HepG2 (cell line): ENCODE data around the gene SREBF1. TPM values are rescaled to one million over a fixed set of nuclear protein-coding genes. Genes with fewer than 3 reads are reported as not detected.

Experiments used
- ETV5 ChIP-seq: IDR thresholded peaks from 2 replicates; pipeline ENCODE4 v1.6.1; 2018; ENCODE audit warnings: missing biosample characterization, missing genetic modification reagents, inconsistent platforms, borderline replicate concordance
- FOSL1 ChIP-seq: sonication (generic); formaldehyde crosslinking; IDR thresholded peaks from 2 replicates; pipeline ENCODE4 v1.9.0; 2021; ENCODE audit warnings: missing genetic modification reagents, borderline replicate concordance
- GABPA ChIP-seq, 2 experiments: IDR thresholded peaks; 2 replicates each; pipeline ENCODE4 v1.6.1; 2011 to 2016; ENCODE audit warnings: low read depth in 2 of 2, low read length in 1 of 2, missing biosample characterization in 1 of 2, missing genetic modification characterization in 1 of 2
- GFI1 ChIP-seq: sonication (generic); formaldehyde crosslinking; IDR thresholded peaks from 2 replicates; pipeline ENCODE4 v1.5.0; 2020; ENCODE audit warnings: missing genetic modification reagents, mild to moderate bottlenecking, borderline replicate concordance
- GTF3A ChIP-seq: sonication (generic); formaldehyde crosslinking; conservative IDR thresholded peaks from 2 replicates; pipeline ENCODE4 v1.4.0; 2020; ENCODE audit warnings: mild to moderate bottlenecking, missing genetic modification reagents
- HDAC2 ChIP-seq: sonication (generic); formaldehyde crosslinking; IDR thresholded peaks from 2 replicates; pipeline ENCODE4 v1.4.0; 2020; ENCODE audit warnings: missing genetic modification reagents
- KDM2A ChIP-seq: sonication (generic); formaldehyde crosslinking; IDR thresholded peaks from 2 replicates; pipeline ENCODE4 v1.4.0; 2020; ENCODE audit warnings: low read depth, missing genetic modification reagents, borderline replicate concordance
- MED1 ChIP-seq: sonication (generic); formaldehyde crosslinking; IDR thresholded peaks from 2 replicates; pipeline ENCODE4 v1.4.0; 2020; ENCODE audit warnings: missing genetic modification reagents
- NBN ChIP-seq: fragments of 450-650 bp; conservative IDR thresholded peaks from 2 replicates; pipeline ENCODE4 v1.6.1; 2017
- POLR2AphosphoS5 ChIP-seq: IDR thresholded peaks from 2 replicates; pipeline ENCODE4 v1.6.1; 2012; ENCODE audit warnings: low read depth, low read length
- RXRA ChIP-seq: sonication (generic); formaldehyde crosslinking; IDR thresholded peaks from 2 replicates; pipeline ENCODE4 v1.5.1; 2020; ENCODE audit warnings: missing genetic modification reagents
- SNAPC2 ChIP-seq: sonication (generic); formaldehyde crosslinking; IDR thresholded peaks from 2 replicates; pipeline ENCODE4 v1.8.1; 2022; ENCODE audit warnings: mild to moderate bottlenecking, missing genetic modification reagents
- ZNF281 ChIP-seq: sonication (generic); formaldehyde crosslinking; IDR thresholded peaks from 2 replicates; pipeline ENCODE4 v1.4.0; 2020; ENCODE audit warnings: missing genetic modification reagents, borderline replicate concordance
- ZNF335 ChIP-seq: sonication (generic); formaldehyde crosslinking; IDR thresholded peaks from 2 replicates; pipeline ENCODE4 v1.4.0; 2020; ENCODE audit warnings: missing genetic modification reagents
- ZNF644 ChIP-seq: IDR thresholded peaks from 2 replicates; pipeline ENCODE4 v1.6.1; 2016; ENCODE audit warnings: low read depth
- ZNF768 ChIP-seq: sonication (generic); formaldehyde crosslinking; IDR thresholded peaks from 2 replicates; pipeline ENCODE4 v1.4.0; 2020; ENCODE audit warnings: missing genetic modification reagents
- ZNF850 ChIP-seq: sonication (generic); formaldehyde crosslinking; conservative IDR thresholded peaks from 2 replicates; pipeline ENCODE4 v1.9.0; 2021; ENCODE audit warnings: mild to moderate bottlenecking, missing genetic modification reagents
- polyA plus RNA-seq, 8 experiments: library from polyadenylated mRNA; depleted of rRNA in 3 of 8; stranded (reverse) in 7 of 8; unstranded in 1 of 8; fragments of >200 nt; fragmentation: Illumina TruSeq in 4 of 8; extraction: Trizol in 4 of 8; gene quantifications; 2 replicates each; pipeline versions ENCODE4 v1.2.1 to v1.2.3, GENCODE V29; 2011 to 2016; ENCODE audit warnings: low read depth in 4 of 8, missing spikeins in 1 of 8, mixed read lengths in 1 of 8; ENCODE audit not compliant: insufficient read depth in 1 of 8
- total RNA-seq, 5 experiments: library from RNA; depleted of rRNA; stranded (reverse); fragments of >200 nt; fragmentation: Illumina TruSeq; extraction: Trizol; gene quantifications; 2 replicates each; pipeline ENCODE4 v1.2.3, GENCODE V29; 2016; ENCODE audit warnings: low read depth in 1 of 5
- TF ChIP-seq, protein P1 (sequence below): sonication (generic); formaldehyde crosslinking; IDR thresholded peaks from 2 replicates; pipeline ENCODE4 v1.4.0; 2020; ENCODE audit warnings: missing genetic modification reagents
- TF ChIP-seq, protein P2 (sequence below): IDR thresholded peaks from 2 replicates; pipeline ENCODE4 v1.6.1; 2016; ENCODE audit warnings: mild to moderate bottlenecking

SREBF1 gene
- total and polyA plus RNA-seq, 2 of the 13 experiments (the other 11 are each of a cell fraction or from before 2014, with no cell fraction given), result 34.3 to 38.0 TPM

DNA sequence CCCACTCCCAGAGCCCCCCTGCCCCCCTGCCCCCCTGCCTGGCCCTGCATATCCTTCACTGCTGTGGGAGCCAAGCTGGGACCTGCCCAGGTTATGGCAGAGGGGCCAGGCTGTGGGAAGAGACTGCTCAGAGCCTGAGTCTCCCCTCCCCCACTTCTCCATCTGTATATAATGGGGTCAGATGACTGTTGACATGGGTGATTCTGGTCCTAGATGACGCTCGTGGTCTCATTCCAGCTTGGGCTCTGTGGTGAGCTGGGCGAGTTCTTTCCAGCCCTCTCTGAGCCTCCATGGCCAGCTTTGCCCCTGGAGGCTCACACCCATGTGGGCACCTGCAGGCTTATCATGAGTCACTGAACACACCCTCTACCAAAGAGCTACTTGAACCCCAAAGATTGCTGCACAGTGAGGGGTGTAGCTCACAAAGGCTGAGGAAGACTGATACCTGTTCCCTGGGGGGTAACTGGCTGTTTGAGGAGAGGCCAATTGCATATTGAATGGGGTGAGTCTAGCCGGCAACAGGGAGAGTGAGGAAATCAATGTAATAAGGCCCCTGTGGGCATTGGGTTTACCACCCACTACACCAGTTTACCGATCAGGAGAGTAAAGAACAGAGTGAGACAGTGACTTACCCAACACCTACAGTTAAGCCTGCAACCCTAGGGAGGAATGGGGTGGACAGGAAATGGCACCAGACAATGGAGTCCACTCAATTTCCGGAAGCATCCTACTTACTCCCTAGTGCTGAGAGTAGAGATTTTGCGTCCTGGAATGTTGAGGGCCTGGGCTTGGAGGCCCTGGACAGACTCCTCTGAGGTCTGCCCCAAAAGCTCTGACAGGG lies 4.2 kb upstream of the SREBF1 start (continued):
- TF ChIP-seq ZNF281 (CRISPR knock-in tag) (peak; percentile 85), ZNF644 (CRISPR knock-in tag) (peak; percentile 30; the same call in 1 of the 2 replicates), RXRA (CRISPR knock-in tag) (0 out of 2 replicates have a peak, but pooled peaks have one; percentile 5), NBN (no peak), ZNF768 (CRISPR knock-in tag) (peak; percentile 53; the same call in 1 of the 2 replicates), ZNF335 (CRISPR knock-in tag) (peak; percentile 31; the same call in 1 of the 2 replicates), ETV5 (peak; percentile 47; the same call in 1 of the 2 replicates), GFI1 (CRISPR knock-in tag) (0 out of 2 replicates have a peak, but pooled peaks have one; percentile 49), GABPA (IDR thresholded peaks at IDR 0.05; ENCODE audit: low read depth, low read length) (peak; percentile 32; the same call in 1 of the 2 replicates), GABPA (CRISPR knock-in tag; IDR thresholded peaks at IDR 0.05; ENCODE audit: low read depth) (peak; percentile 73), POLR2AphosphoS5 (no peak), GTF3A (no peak), HDAC2 (CRISPR knock-in tag) (0 out of 2 replicates have a peak, but pooled peaks have one; percentile 33), KDM2A (0 out of 2 replicates have a peak, but pooled peaks have one; percentile 14), ZNF850 (no peak), MED1 (CRISPR knock-in tag) (0 out of 2 replicates have a peak, but pooled peaks have one; percentile 36), SNAPC2 (CRISPR knock-in tag) (0 out of 2 replicates have a peak, but pooled peaks have one; percentile 62), FOSL1 (CRISPR knock-in tag) (no peak)
- TF ChIP-seq, protein P1, sequence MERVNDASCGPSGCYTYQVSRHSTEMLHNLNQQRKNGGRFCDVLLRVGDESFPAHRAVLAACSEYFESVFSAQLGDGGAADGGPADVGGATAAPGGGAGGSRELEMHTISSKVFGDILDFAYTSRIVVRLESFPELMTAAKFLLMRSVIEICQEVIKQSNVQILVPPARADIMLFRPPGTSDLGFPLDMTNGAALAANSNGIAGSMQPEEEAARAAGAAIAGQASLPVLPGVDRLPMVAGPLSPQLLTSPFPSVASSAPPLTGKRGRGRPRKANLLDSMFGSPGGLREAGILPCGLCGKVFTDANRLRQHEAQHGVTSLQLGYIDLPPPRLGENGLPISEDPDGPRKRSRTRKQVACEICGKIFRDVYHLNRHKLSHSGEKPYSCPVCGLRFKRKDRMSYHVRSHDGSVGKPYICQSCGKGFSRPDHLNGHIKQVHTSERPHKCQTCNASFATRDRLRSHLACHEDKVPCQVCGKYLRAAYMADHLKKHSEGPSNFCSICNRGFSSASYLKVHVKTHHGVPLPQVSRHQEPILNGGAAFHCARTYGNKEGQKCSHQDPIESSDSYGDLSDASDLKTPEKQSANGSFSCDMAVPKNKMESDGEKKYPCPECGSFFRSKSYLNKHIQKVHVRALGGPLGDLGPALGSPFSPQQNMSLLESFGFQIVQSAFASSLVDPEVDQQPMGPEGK (CRISPR knock-in tag), result 0 out of 2 replicates have a peak, but pooled peaks have one; percentile 5
- TF ChIP-seq, protein P2, sequence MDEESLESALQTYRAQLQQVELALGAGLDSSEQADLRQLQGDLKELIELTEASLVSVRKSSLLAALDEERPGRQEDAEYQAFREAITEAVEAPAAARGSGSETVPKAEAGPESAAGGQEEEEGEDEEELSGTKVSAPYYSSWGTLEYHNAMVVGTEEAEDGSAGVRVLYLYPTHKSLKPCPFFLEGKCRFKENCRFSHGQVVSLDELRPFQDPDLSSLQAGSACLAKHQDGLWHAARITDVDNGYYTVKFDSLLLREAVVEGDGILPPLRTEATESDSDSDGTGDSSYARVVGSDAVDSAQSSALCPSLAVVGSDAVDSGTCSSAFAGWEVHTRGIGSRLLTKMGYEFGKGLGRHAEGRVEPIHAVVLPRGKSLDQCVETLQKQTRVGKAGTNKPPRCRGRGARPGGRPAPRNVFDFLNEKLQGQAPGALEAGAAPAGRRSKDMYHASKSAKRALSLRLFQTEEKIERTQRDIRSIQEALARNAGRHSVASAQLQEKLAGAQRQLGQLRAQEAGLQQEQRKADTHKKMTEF, result peak; percentile 37; the same call in 1 of the 2 replicates
